Progenitor cell of endocrine pancreas (in vitro differentiated cells): ENCODE data around the gene IYD. TPM values are rescaled to one million over a fixed set of nuclear protein-coding genes. Genes with fewer than 3 reads are reported as not detected.

Experiments used
- DNase-seq: peaks from one replicate; pipeline ENCODE4 v3.0.0; 2021; ENCODE audit warnings: low spot score; ENCODE audit not compliant: unreplicated experiment
- H3K27ac Mint-ChIP-seq: 2 replicates; pipeline ENCODE4 v1.8.0; 2021; ENCODE audit warnings: mild to moderate bottlenecking, moderate library complexity, mixed read lengths
- H3K27me3 Mint-ChIP-seq: 2 replicates; pipeline ENCODE4 v1.8.0; 2021; ENCODE audit warnings: mixed read lengths
- H3K36me3 Mint-ChIP-seq: 2 replicates; pipeline ENCODE4 v1.8.0; 2022; ENCODE audit warnings: mixed read lengths; ENCODE audit not compliant: insufficient read depth
- H3K4me1 Mint-ChIP-seq: 2 replicates; pipeline ENCODE4 v1.8.0; 2021; ENCODE audit warnings: low read depth, mixed read lengths
- H3K4me3 Mint-ChIP-seq: 2 replicates; pipeline ENCODE4 v1.8.0; 2021; ENCODE audit warnings: low read depth, mild to moderate bottlenecking, moderate library complexity, mixed read lengths
- H3K9me3 Mint-ChIP-seq: 2 replicates; pipeline ENCODE4 v1.8.0; 2021; ENCODE audit warnings: low read depth, mixed read lengths
- total RNA-seq: library from RNA; stranded (reverse); gene quantifications from 2 replicates; pipeline ENCODE4 v1.2.1, GENCODE V29; 2021
- TF ChIP-seq, protein P1 (sequence below): fragments of 200-600 bp; sonication (generic); IDR thresholded peaks from one replicate; pipeline ENCODE4 v1.5.0; 2021; ENCODE audit warnings: antibody characterized with exemption, mild to moderate bottlenecking; ENCODE audit not compliant: unreplicated experiment

IYD gene
- total RNA-seq, 1 donor from 2014 or later, result 0.22 TPM

DNA sequence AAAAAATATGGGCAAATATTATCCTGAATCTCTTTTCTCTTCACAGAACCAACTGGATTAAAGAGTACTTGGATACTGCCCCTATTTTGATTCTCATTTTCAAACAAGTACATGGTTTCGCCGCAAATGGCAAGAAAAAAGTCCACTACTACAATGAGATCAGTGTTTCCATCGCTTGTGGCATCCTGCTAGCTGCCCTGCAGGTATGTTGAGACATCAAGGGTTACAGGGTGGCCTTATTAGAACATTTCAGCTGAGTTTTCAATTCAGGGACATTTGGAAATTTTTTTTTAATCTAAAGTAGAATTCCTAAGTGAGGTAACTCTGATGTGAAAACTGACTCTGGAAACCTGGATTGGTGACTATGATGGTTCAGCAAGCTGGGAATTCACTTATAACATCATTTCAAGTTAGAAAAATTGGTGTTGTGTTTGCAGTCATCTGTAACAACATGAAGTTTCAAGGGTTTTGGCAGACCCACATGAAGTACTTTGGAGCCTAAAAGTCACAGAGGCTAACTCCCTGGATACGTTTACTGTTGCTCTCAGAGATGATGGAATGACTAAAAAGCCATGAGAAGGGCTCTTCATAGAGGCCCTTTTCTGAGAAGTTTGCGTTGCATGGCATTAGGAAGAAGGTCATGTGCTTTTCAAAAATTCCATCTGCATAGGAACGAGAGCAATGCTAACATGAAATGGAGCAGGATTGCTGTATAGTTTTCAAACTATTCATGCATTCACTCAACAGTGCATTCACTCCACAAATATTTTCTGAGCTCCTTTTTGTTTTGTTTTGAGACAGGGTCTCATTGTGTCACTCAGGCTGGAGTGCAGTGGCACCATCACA, 25.5 kb downstream of the IYD start:
- Mint-ChIP-seq H3K36me3 (no peaks in the 10 kb centered on the region), H3K4me1 (peaks cover 7% of the 10 kb centered on the region), H3K27ac (no peak overlapping the region), H3K27me3 (peaks cover 30% of the 10 kb centered on the region), H3K9me3 (no peaks in the 10 kb centered on the region), H3K4me3 (no peak overlapping the region)
- TF ChIP-seq, protein P1, sequence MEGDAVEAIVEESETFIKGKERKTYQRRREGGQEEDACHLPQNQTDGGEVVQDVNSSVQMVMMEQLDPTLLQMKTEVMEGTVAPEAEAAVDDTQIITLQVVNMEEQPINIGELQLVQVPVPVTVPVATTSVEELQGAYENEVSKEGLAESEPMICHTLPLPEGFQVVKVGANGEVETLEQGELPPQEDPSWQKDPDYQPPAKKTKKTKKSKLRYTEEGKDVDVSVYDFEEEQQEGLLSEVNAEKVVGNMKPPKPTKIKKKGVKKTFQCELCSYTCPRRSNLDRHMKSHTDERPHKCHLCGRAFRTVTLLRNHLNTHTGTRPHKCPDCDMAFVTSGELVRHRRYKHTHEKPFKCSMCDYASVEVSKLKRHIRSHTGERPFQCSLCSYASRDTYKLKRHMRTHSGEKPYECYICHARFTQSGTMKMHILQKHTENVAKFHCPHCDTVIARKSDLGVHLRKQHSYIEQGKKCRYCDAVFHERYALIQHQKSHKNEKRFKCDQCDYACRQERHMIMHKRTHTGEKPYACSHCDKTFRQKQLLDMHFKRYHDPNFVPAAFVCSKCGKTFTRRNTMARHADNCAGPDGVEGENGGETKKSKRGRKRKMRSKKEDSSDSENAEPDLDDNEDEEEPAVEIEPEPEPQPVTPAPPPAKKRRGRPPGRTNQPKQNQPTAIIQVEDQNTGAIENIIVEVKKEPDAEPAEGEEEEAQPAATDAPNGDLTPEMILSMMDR, result no peak
- no peak for DNase-seq

DNA sequence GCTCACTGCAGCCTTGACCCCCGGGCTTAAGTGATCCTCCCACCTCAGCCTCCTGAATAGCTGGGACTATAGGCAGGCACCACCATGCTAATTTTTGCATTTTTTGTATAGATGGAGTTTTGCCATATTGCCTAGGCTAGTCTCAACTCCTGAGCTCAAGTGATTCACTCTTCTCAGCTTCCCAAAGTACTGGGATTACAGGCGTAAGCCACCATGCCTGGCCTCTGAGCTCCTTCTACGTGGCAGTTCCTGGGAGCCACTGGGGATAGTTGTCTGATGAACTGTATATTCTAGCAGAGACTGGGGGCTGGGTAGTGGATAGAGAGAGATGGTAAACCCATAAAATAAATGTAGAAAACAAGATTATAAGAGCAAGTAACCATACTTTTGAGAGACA, 26.1 kb downstream of the IYD start:
- TF ChIP-seq, protein P1, result no peak
- H3K27ac Mint-ChIP-seq, result no peak overlapping the region
- H3K4me3 Mint-ChIP-seq, result no peak overlapping the region
- H3K36me3 Mint-ChIP-seq, result no peaks in the 10 kb centered on the region
- no peak for DNase-seq
- peaks cover 7% of the 10 kb centered on the region for H3K4me1 Mint-ChIP-seq
- H3K27me3 Mint-ChIP-seq, result peaks cover 32% of the 10 kb centered on the region
- H3K9me3 Mint-ChIP-seq, result no peaks in the 10 kb centered on the region

DNA sequence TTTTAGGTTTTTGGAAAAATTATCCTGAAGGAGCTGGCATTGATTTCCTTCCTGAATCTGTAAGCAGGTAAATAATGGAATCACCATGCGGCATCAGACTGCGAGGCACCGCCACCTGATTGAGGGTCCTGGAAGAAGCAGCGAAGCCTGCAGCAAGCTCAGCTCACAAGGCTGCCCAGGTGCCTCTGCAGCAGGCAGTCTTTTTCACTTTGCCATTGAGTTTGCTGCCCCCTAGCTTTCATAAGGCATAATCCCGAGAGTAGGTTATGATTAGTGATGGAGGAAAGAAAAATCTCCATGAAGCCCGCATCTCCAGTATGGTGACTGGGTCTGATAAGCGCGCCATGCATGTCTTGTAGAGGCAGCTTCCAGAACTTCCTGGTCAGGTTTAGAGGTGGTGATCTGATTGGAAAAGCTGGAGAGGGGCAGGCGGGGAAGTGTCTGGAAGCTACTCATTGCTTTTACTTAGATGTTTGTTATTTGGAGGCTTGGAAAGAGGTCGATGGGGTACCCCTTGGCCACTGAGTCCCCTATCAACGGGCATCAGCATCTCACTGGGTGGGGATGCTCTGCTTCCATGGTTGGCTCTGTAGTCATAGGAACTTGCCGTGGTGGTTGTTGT, 26.7 kb downstream of the IYD start:
- Mint-ChIP-seq H3K4me1 (peaks cover 7% of the 10 kb centered on the region), H3K9me3 (no peaks in the 10 kb centered on the region), H3K27ac (no peak overlapping the region), H3K4me3 (no peak overlapping the region), H3K27me3 (peaks cover 32% of the 10 kb centered on the region), H3K36me3 (no peaks in the 10 kb centered on the region)
- DNase-seq, result peak; percentile 37
- TF ChIP-seq, protein P1, result peak; percentile 77

DNA sequence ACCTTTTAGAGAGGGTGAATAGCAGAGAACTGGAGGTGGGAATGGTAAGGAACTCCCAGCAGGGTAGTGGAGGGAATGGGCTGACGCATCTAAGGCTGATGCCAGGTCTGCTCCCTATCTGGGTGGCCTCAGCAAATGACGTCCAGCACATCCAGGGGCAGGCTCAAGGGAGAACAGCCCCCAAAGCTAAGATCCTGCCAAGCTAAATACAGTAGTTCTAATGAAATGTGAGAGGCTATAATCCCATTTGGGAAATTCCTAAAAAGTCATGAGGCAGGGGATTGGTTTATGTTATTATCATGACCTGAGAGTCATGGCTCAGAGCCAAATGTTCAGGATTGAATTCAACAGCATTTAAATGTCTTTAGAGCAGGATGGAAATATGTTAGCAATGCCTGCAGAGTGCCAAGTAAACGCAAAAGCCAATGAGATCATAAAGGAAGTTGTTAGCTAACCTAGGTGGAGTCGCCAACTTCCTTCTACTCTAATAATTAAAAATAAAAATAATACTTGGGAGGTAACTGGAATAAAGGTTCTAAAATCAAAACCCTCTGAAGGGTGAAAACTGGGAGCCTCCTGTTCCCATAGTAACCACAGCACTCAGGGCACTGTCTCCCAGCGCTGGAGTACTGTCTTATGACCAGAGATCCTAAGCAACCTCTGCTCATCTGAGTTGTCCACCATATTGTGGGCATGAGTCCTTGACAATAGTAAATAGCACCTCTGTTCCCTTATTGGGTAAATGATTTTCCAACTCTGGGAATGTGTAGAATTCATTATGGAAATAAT, 34.8 kb downstream of the IYD start:
- Mint-ChIP-seq H3K27me3 (peaks cover 24% of the 10 kb centered on the region), H3K4me1 (peaks cover under 1% of the 10 kb centered on the region), H3K4me3 (no peak overlapping the region), H3K9me3 (no peaks in the 10 kb centered on the region), H3K36me3 (no peaks in the 10 kb centered on the region), H3K27ac (no peak overlapping the region)
- TF ChIP-seq, protein P1, result no peak
- DNase-seq, result no peak

DNA sequence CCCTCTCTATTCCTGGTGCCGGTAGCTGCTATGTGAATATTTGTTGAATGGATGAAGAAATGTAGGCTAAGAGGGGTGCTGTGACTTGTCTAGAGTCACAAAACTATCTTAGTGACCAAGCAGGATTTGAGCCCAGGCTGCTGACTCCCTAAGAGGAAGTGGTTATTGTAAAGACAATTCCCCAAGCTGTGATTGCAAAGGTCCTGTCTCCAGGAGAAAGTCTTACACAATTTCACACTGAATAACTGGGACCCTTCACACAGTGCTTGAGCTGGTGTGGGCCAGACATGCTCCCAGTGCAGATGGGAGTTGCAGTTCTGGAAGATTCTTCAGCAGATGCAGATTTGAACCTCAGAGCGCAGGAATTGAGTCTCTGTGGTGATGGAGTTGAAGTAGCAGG, 38.1 kb downstream of the IYD start:
- TF ChIP-seq, protein P1, result no peak
- H3K27ac Mint-ChIP-seq, result no peak overlapping the region
- no peak overlapping the region for H3K4me3 Mint-ChIP-seq

More for the DNA sequence above, 38.1 kb downstream of the IYD start:
- peaks cover 2% of the 10 kb centered on the region for H3K4me1 Mint-ChIP-seq
- DNase-seq, result no peak
- H3K27me3 Mint-ChIP-seq, result peaks cover 23% of the 10 kb centered on the region
- H3K36me3 Mint-ChIP-seq, result no peaks in the 10 kb centered on the region
- no peaks in the 10 kb centered on the region for H3K9me3 Mint-ChIP-seq
